H1 (cell line): Measurements from ENCODE around the gene CERT1. TPM values are rescaled to one million over a fixed set of nuclear protein-coding genes. Genes with fewer than 3 reads are reported as not detected.

Experiments
- CTCF ChIA-PET: fragments of 300-600 bp; sonication (Branson Sonifier 250); formaldehyde crosslinking; loops from one replicate; lab custom pipeline; 2021; ENCODE audit not compliant: partially characterized antibody; lab: Charles Lee
- POLR2A ChIA-PET: fragments of 300-600 bp; sonication (Branson Sonifier 250); formaldehyde crosslinking; loops from one replicate; lab custom pipeline; 2021; ENCODE audit warnings: inconsistent platforms; ENCODE audit not compliant: partially characterized antibody; lab: Charles Lee
- DNase-seq, 2 experiments: peaks; one replicate each; pipeline versions ENCODE4 v3.0.0 to v3.0.0-alpha.2; 2010 to 2022; ENCODE audit warnings: low spot score in 2 of 2, low read depth in 1 of 2, mixed read lengths in 1 of 2
- FAIRE-seq: peaks from 2 replicates; lab custom pipeline; 2011; peaks lifted over from hg19 to GRCh38; lab: Jason Lieb, UNC
- H2AFZ ChIP-seq: 2 replicates; pipeline ENCODE4 v1.8.1; 2012; ENCODE audit warnings: low read length, inconsistent platforms
- H2AK5ac ChIP-seq: 2 replicates; pipeline ENCODE4 v1.6.1; 2013; ENCODE audit warnings: low read depth, low read length
- H2BK120ac ChIP-seq: replicated peaks from 2 replicates; pipeline ENCODE3; 2013; ENCODE audit warnings: low read depth, low read length, inconsistent platforms
- H2BK12ac ChIP-seq: 2 replicates; pipeline ENCODE4 v1.6.1; 2013; ENCODE audit warnings: low read depth, low read length
- H2BK15ac ChIP-seq: 2 replicates; pipeline ENCODE4 v1.6.1; 2013; ENCODE audit warnings: low read length
- H2BK20ac ChIP-seq: 2 replicates; pipeline ENCODE4 v1.6.1; 2013; ENCODE audit warnings: low read length
- H2BK5ac ChIP-seq: 2 replicates; pipeline ENCODE4 v1.6.1; 2013; ENCODE audit warnings: low read depth, low read length
- H3K14ac ChIP-seq: 2 replicates; pipeline ENCODE4 v1.6.1; 2013; ENCODE audit warnings: inconsistent platforms; ENCODE audit not compliant: insufficient read length
- H3K18ac ChIP-seq: 2 replicates; pipeline ENCODE4 v1.6.1; 2013; ENCODE audit warnings: low read length; ENCODE audit errors: extremely low read depth
- H3K23ac ChIP-seq: 2 replicates; pipeline ENCODE4 v1.6.1; 2013; ENCODE audit warnings: inconsistent platforms; ENCODE audit not compliant: insufficient read length
- H3K23me2 ChIP-seq: 2 replicates; pipeline ENCODE4 v1.6.1; 2013; ENCODE audit warnings: low read depth, low read length
- H3K27ac ChIP-seq: 2 replicates; pipeline ENCODE4 v1.6.1; 2011; ENCODE audit warnings: low read depth, low read length, inconsistent platforms
- H3K27me3 ChIP-seq, 4 experiments: replicated peaks in 1 of 4; 1 replicate in 1 of 4; 2 replicates in 3 of 4; pipeline versions ENCODE4 v1.6.1 to v1.8.1; 2011 to 2013; ENCODE audit warnings: low read length in 3 of 4, mild to moderate bottlenecking in 3 of 4, inconsistent platforms in 2 of 4, mixed read lengths in 2 of 4, moderate library complexity in 1 of 4; ENCODE audit not compliant: control insufficient read depth in 3 of 4, insufficient read depth in 3 of 4; ENCODE audit errors: extremely low read depth in 1 of 4
- H3K36me3 ChIP-seq, 4 experiments: 2 replicates each; pipeline versions ENCODE4 v1.6.1 to v1.8.1; 2011 to 2013; ENCODE audit warnings: mild to moderate bottlenecking in 4 of 4, low read length in 3 of 4, moderate library complexity in 2 of 4, control low read depth in 1 of 4, inconsistent platforms in 1 of 4; ENCODE audit not compliant: insufficient read depth in 4 of 4, control insufficient read depth in 2 of 4
- H3K4ac ChIP-seq: replicated peaks from 2 replicates; pipeline ENCODE3; 2013; ENCODE audit warnings: low read length, low read depth, mixed read lengths, inconsistent platforms; ENCODE audit not compliant: insufficient read length
- H3K4me1 ChIP-seq, 4 experiments: replicated peaks in 1 of 4; 1 replicate in 1 of 4; 2 replicates in 3 of 4; pipeline versions ENCODE4 v1.6.1 to v1.8.1; 2011 to 2013; ENCODE audit warnings: low read length in 3 of 4, inconsistent platforms in 2 of 4, mixed read lengths in 1 of 4; ENCODE audit not compliant: insufficient read depth in 4 of 4, control insufficient read depth in 3 of 4
- H3K4me2 ChIP-seq, 2 experiments: 2 replicates each; pipeline versions ENCODE4 v1.6.1 to v1.8.1; 2011 to 2013; ENCODE audit warnings: low read depth in 2 of 2, low read length in 2 of 2, control low read depth in 1 of 2, inconsistent platforms in 1 of 2, mild to moderate bottlenecking in 1 of 2; ENCODE audit not compliant: insufficient read depth in 1 of 2
- H3K4me3 ChIP-seq, 4 experiments: fragments of 200-600, 300-600 bp in 1 of 4; sonication (generic), shearing (Covaris generic), sonication (Bioruptor Twin) in 1 of 4; 2 replicates each; pipeline versions ENCODE4 v1.5.1 to v1.8.1; 2011 to 2016; ENCODE audit warnings: low read length in 4 of 4, low read depth in 3 of 4, control low read depth in 2 of 4, inconsistent platforms in 2 of 4, mild to moderate bottlenecking in 2 of 4, mixed read lengths in 1 of 4, moderate library complexity in 1 of 4; ENCODE audit not compliant: insufficient read depth in 2 of 4; ENCODE audit errors: extremely low read depth in 1 of 4
- H3K56ac ChIP-seq: replicated peaks from 2 replicates; pipeline ENCODE3; 2013; ENCODE audit warnings: low read depth, mild to moderate bottlenecking, mixed read lengths, low read length, inconsistent platforms; ENCODE audit not compliant: insufficient read length
- H3K79me1 ChIP-seq: 2 replicates; pipeline ENCODE4 v1.6.1; 2013; ENCODE audit warnings: low read depth, low read length, control low read depth
- H3K79me2 ChIP-seq, 2 experiments: 2 replicates each; pipeline versions ENCODE4 v1.6.1 to v1.8.1; 2012 to 2013; ENCODE audit warnings: low read length in 2 of 2, mild to moderate bottlenecking in 2 of 2, inconsistent platforms in 1 of 2; ENCODE audit not compliant: insufficient read depth in 2 of 2, control insufficient read depth in 1 of 2
- H3K9ac ChIP-seq, 4 experiments: replicated peaks in 1 of 4; 1 replicate in 1 of 4; 2 replicates in 3 of 4; pipeline versions ENCODE4 v1.6.1 to v1.8.1; 2011 to 2013; ENCODE audit warnings: low read depth in 3 of 4, low read length in 3 of 4, control low read depth in 2 of 4, mild to moderate bottlenecking in 2 of 4, moderate library complexity in 2 of 4, inconsistent platforms in 1 of 4; ENCODE audit errors: extremely low read depth in 1 of 4
- H3K9me3 ChIP-seq, 2 experiments: 2 replicates each; pipeline versions ENCODE4 v1.6.1 to v1.8.1; 2012 to 2013; ENCODE audit warnings: mild to moderate bottlenecking in 2 of 2, moderate library complexity in 2 of 2, control low read depth in 1 of 2, inconsistent platforms in 1 of 2, low read depth in 1 of 2, low read length in 1 of 2, mixed read lengths in 1 of 2; ENCODE audit not compliant: insufficient read depth in 2 of 2
- H4K20me1 ChIP-seq, 2 experiments: replicated peaks in 1 of 2; 2 replicates each; pipeline versions ENCODE3 to v1.8.1; 2011 to 2013; ENCODE audit warnings: inconsistent platforms in 2 of 2, low read length in 2 of 2, mild to moderate bottlenecking in 1 of 2; ENCODE audit not compliant: insufficient read depth in 2 of 2, control insufficient read depth in 1 of 2
- H4K5ac ChIP-seq: 2 replicates; pipeline ENCODE4 v1.6.1; 2013; ENCODE audit warnings: low read length, low read depth, mixed read lengths, inconsistent platforms; ENCODE audit not compliant: insufficient read length
- H4K8ac ChIP-seq: 2 replicates; pipeline ENCODE4 v1.8.0; 2013; ENCODE audit warnings: mild to moderate bottlenecking, moderate library complexity, low read length, inconsistent platforms; ENCODE audit not compliant: insufficient read depth; ENCODE audit errors: extremely low read depth
- H4K91ac ChIP-seq: replicated peaks from 2 replicates; pipeline ENCODE3; 2013; ENCODE audit warnings: low read length, mixed read lengths, inconsistent platforms; ENCODE audit not compliant: insufficient read length
- BACH1 ChIP-seq: IDR thresholded peaks from 2 replicates; pipeline ENCODE4 v1.6.1; 2012; ENCODE audit warnings: low read length, improper control_type of control experiment
- CHD1 ChIP-seq: IDR thresholded peaks from 2 replicates; pipeline ENCODE4 v1.6.1; 2012; ENCODE audit warnings: low read depth, low read length, improper control_type of control experiment
- CHD2 ChIP-seq: IDR thresholded peaks from 2 replicates; pipeline ENCODE4 v1.6.1; 2012; ENCODE audit warnings: low read length, improper control_type of control experiment
- GTF2F1 ChIP-seq: IDR thresholded peaks from 2 replicates; pipeline ENCODE4 v1.6.1; 2012; ENCODE audit warnings: low read depth, low read length, improper control_type of control experiment, borderline replicate concordance
- KDM4A ChIP-seq: IDR thresholded peaks from one replicate; pipeline ENCODE4 v1.7.1; 2012; ENCODE audit warnings: low read depth, mild to moderate bottlenecking, moderate library complexity, low read length, inconsistent platforms; ENCODE audit not compliant: severe bottlenecking
- SAP30 ChIP-seq: fragments of 300-600 bp; sonication (generic); IDR thresholded peaks from 2 replicates; pipeline ENCODE4 v1.7.1; 2012; ENCODE audit warnings: low read length, moderate library complexity, mild to moderate bottlenecking, inconsistent platforms; ENCODE audit not compliant: insufficient read depth, insufficient replicate concordance
- SIX5 ChIP-seq: IDR thresholded peaks from 2 replicates; pipeline ENCODE4 v1.6.1; 2011; ENCODE audit warnings: mild to moderate bottlenecking, low read depth, low read length
- SP4 ChIP-seq: IDR thresholded peaks from 2 replicates; pipeline ENCODE4 v1.6.1; 2012; ENCODE audit warnings: low read length, inconsistent platforms
- WGBS, 2 experiments: shearing (Covaris generic) in 1 of 2; methylation state at CpG; one replicate each; pipeline versions ENCODE4 v1.1.6 to v1.1.7; 2013 to 2015; ENCODE audit warnings: low lambda C conversion rate in 2 of 2, mixed read lengths in 2 of 2, inconsistent platforms in 1 of 2, low coverage in 1 of 2, missing lambda C conversion rate in 1 of 2; ENCODE audit not compliant: insufficient replicate concordance in 2 of 2, insufficient coverage in 1 of 2, insufficient read length in 1 of 2; ENCODE audit errors: extremely low coverage in 1 of 2, missing lambda C conversion rate in 1 of 2; 5-methylcytosine and 5-hydroxymethylcytosine counted together
- polyA plus RNA-seq, 7 experiments: library from polyadenylated mRNA; depleted of rRNA in 3 of 7; stranded (reverse) in 5 of 7; unstranded in 2 of 7; fragments of >200 nt in 5 of 7; fragments of 200-250 nt in 2 of 7; gene quantifications; 1 replicate in 5 of 7; 2 replicates in 1 of 7; 4 replicates in 1 of 7; pipeline versions ENCODE4 v1.2.1 to v1.2.3, GENCODE V29; 2011 to 2013; ENCODE audit warnings: missing spikeins in 2 of 7, mixed read lengths in 2 of 7
- total RNA-seq: library from RNA; stranded (reverse); fragmentation: NEBNext Ultra II Directional; extraction: Animal tissue kit (Norgen Biotek cat#: 25700); gene quantifications from 2 replicates; pipeline ENCODE4 v1.2.1, GENCODE V29; 2021
- TF ChIP-seq, protein P1 (sequence below): IDR thresholded peaks from 2 replicates; pipeline ENCODE4 v1.6.1; 2011; ENCODE audit warnings: low read depth, mild to moderate bottlenecking, low read length; ENCODE audit not compliant: insufficient read depth

CERT1 gene
- total and polyA plus RNA-seq, 2 of the 8 experiments (the other 6 are each of a cell fraction or from before 2014, with no cell fraction given) = 7.8 to 55.3 TPM

DNA sequence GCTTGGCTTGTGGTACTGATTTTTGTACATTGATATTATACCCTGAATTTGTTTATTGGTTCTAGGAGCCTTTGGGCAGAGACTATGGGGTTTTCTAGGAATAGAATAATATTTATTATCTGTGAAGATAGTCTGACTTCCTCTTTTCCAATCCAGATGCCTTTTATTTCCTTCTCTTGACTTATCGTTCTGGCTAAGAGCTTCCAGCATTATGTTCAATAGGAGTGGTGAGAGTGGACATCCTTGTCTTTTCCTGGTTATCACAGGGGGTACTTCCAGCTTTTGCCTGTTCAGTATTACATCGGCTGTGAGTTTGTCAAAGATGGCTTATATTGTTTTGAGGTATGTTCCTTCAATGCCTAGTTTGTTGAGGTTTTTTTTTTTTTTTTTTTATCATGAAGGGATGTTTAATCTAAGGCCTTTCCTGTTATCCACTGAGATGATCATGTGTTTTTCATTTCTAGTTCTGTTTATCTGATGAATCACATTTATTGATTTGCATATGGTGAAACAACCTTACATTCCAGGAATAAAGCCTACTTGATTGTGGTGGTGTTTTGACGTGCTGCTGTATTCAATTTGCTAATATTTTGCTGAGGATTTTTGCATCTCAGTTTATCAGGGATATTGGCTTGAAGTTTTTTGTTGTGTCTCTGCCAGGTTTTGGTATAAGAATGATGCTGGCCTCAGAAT lies 77.5 kb downstream of the CERT1 start:
- no peak overlapping the region for H3K18ac ChIP-seq
- no peak overlapping the region for H3K4ac ChIP-seq
- H4K91ac ChIP-seq = no peak overlapping the region
- H3K23me2 ChIP-seq = no peaks in the 10 kb centered on the region
- H3K27ac ChIP-seq = no peak overlapping the region
- DNase-seq (no peak), FAIRE-seq (no peak)
- H2BK12ac ChIP-seq = no peak overlapping the region
- no peak overlapping the region for H4K5ac ChIP-seq
- no peak overlapping the region for H2BK120ac ChIP-seq
- no peak overlapping the region for H3K14ac ChIP-seq
- no peak overlapping the region for H3K4me3 ChIP-seq
- H3K9ac ChIP-seq = no peak overlapping the region
- H3K9me3 ChIP-seq = no peaks in the 10 kb centered on the region
- H3K23ac ChIP-seq = no peak overlapping the region
- H2AFZ ChIP-seq = no peak overlapping the region
- no peak overlapping the region for H4K8ac ChIP-seq
- H3K4me1 ChIP-seq = no peaks in the 10 kb centered on the region
- WGBS, 2 experiments = 90% methylated on average over 3 of the region's 3 CpGs; no CpG with 5 or more reads in 1 of the 2 experiments
- H2BK15ac ChIP-seq = no peak overlapping the region
- no peak overlapping the region for H3K56ac ChIP-seq
- H2AK5ac ChIP-seq = no peak overlapping the region
- H3K79me2 ChIP-seq = no peaks in the 10 kb centered on the region
- H4K20me1 ChIP-seq = no peaks in the 10 kb centered on the region
- no peaks in the 10 kb centered on the region for H3K36me3 ChIP-seq
- H3K79me1 ChIP-seq = no peaks in the 10 kb centered on the region
- no peak overlapping the region for H2BK5ac ChIP-seq
- CTCF ChIA-PET = interaction anchor here (0.7 to 1.2 kb wide), 2 partner anchors 12 to 39 kb away, joined by 4 read pairs; no protein-coding TSS in a partner anchor
- TF ChIP-seq CHD2 (no peak), SIX5 (no peak), KDM4A (no peak), CHD1 (no peak), BACH1 (no peak), SAP30 (no peak), GTF2F1 (no peak), SP4 (no peak)
- TF ChIP-seq, protein P1, sequence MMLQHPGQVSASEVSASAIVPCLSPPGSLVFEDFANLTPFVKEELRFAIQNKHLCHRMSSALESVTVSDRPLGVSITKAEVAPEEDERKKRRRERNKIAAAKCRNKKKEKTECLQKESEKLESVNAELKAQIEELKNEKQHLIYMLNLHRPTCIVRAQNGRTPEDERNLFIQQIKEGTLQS = no peak
- H3K27me3 ChIP-seq = no peaks in the 10 kb centered on the region
- H3K4me2 ChIP-seq = no peak overlapping the region
- H2BK20ac ChIP-seq = no peak overlapping the region
- POLR2A ChIA-PET = no interaction called here
